ENCODE measurements around the gene CCDC185. TPM values are rescaled to one million over a fixed set of nuclear protein-coding genes. Genes with fewer than 3 reads are reported as not detected.

The CCDC185 gene
- not detected for polyA plus RNA-seq

DNA sequence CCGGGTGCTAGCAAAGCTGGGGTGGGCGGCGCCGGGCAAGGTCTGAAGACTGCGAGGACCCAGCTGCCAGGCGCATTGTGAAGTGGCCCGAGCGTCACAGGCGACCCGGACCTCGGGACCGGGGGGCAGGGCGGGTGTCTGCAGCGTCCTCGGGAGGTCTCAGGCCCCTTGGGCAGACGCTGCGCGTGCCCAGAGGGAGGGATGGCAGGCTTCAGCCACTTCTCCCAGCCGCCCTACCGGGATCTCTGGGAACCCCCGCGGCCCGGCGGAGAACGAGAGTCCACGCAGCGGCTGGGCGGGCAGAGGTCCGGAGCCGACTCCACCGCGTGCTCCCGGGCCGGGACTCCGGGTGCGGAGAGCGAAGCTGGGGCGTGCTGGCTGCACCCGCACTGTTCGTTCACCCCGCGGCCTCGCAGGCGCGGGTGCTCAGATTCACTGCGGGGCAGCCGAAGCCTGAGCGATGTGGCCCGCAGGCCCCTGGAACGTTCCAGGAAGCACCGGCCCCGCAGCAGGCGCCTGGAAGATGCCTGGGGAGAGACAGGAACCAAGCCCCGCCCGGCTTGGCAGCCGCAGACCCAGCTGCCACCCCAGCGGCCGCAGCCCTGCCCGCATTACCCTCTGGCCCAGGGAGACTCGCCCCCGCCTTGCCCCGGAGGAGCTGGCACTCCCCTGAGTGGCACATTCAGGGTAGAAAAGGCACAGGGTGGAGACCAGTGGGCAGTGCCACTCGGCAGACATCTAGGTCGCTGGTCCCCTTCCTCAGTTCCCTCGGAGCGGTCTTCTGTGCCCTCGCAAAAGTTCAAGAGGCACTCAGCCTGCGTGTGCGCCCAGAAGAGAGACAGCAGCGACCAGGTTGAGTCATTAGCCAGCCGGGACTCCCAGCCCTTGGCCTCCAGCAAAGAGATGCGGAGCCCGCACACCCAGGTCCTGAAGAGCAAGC is at the start of gene CCDC185:
Gene CCDC185, plus strand, starts transcription at position 141 of the 940 bp plus-strand sequence. Its CDS starts 61 bp downstream, at position 202.
- WGBS, 3 donors: 19 to 36% (median 26%) methylated on average over 61 to 73 of the region's 73 CpGs
- no peak within 1 kb of the TSS for H3K27ac ChIP-seq (ENCODE audit: low read depth, low read length)

DNA sequence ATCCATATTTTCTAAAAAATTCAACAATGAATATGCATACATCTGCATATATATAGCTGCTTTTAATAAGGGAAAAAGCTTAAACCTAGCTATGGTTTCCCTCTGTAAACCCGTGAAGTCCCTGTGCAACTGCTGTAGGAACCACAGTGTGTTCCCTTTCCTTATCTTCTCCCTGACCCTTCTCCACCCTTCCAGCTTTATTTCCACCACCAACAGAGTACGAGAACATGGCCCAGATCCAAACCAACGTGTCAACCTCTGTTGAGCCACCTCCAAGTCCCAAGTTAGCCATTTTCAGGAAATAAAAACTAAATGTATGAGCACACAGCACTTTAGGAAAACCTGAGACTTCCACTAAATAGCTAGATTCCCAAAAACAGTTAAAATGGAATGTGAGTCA is 49.5 kb upstream of the CCDC185 start:
- no peak overlapping the region for H3K27ac ChIP-seq (ENCODE audit: low read depth, low read length)
- WGBS, 3 donors: 25 to 34% (median 27%) methylated on average over 3 of the region's 3 CpGs

DNA sequence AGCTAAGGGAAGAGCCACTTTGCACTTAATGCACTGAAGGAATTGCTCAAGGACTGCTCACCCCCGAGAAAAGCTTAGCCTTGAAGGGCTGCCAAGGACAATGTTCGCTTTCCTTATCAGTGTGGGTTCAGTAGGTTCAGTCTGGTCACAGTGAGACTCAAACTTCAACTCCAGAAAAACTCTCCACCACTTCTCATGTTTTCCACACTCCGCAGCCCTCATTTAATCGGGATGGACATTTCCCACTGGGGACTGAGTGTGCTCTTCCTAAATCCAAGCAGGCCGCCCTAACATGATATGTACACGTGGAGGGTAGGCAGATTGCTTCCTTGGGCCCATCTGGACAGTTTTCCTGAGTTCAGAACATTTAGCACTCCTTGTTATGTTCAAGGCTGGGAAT is 48.7 kb upstream of the CCDC185 start:
- WGBS, 3 donors: 39 to 67% (median 57%) methylated on average over 6 of the region's 6 CpGs

DNA sequence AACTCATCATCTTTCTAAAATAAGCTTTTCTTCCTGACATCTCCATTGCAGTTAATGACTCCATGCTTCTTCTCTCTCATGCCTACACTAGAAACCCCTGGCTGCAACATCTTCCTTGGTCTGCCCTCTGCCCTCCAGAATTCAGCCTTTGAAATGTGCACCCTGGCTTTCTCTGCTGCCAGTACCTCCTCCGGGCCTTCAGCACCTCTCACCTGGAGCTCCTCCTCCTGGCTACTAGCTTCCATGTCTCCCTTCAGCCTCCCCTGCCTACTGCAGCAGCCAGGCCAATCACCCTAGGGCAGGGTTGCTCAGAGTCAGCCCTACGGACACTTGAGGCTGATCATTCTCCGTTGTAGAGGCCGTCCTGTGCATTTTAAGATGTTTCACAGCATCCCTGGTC is 47.5 kb upstream of the CCDC185 start:
- H3K27ac ChIP-seq (ENCODE audit: low read depth, low read length): no peak overlapping the region
- 77 to 83% (median 83%) methylated on average over 4 of the region's 4 CpGs for WGBS, 3 donors

More for the DNA sequence above, 48.7 kb upstream of the CCDC185 start:
- H3K27ac ChIP-seq (ENCODE audit: low read depth, low read length): no peak overlapping the region

DNA sequence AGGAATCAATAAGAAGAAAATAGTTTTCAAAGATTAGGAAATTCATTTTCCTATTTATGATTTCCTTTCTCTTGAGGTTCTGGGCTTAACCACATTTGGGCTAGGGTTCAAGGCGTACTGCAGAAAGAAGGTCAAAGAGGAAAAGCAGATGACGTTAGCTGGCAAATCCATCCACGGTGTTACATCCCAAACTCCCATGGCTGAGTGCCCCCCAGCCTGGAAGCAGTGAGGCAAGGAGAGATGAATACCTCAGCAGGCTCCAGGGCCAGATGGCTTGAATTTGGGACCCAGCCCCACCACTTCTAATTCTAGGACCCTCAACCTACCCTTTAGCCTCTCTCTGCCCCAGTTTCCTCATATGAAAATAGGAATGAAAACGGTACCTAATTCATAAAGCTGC is 46.9 kb upstream of the CCDC185 start:
- 81 to 88% (median 85%) methylated on average over 4 of the region's 4 CpGs for whole genome bisulfite sequencing, 3 donors
- no peak overlapping the region for H3K27ac ChIP-seq (ENCODE audit: low read depth, low read length)

DNA sequence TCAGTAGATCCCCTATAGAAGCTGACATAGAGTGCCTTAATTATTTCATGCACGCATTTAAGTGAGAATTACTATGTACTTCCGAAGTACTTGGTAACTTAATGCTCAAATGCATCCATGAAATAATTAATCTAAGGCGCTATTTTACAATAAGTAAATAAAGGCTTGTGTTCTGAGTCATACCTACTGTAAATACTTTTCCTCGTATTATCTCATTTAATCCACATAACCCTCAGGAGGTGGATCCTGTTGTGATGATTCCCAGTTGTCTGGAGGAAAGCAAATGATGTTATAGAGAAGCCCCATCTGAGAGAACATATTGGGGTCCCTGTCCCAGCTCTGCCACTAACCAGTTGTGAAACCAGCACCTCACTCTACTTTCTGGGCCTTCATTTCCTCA is 45.6 kb upstream of the CCDC185 start:
- no peak overlapping the region for H3K27ac ChIP-seq (ENCODE audit: low read depth, low read length)
- 84 to 96% (median 94%) methylated on average over 4 of the region's 4 CpGs for WGBS, 3 donors

DNA sequence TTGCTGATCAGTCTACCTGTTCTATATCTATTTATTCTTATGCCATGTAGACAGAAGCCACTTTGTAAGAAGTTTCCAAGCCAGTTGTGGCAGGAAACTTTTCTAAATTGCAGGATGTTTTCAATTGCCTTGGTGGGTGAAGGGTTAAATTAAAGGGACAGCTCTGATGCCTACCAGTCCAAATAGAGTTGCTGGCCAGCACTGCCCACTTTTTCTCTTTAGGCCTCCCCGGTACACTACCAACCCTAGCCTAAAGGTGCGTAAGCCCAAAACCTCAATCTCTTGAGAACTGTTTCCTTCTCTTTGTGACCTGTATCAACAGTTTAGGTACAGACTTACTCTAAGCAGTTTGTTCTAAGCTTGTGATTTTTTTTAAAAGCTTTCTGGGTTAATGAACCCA is 44.8 kb upstream of the CCDC185 start:
- 80 to 89% (median 81%) methylated on average over 2 of the region's 2 CpGs for WGBS, 3 donors
- no peak overlapping the region for H3K27ac ChIP-seq (ENCODE audit: low read depth, low read length)

DNA sequence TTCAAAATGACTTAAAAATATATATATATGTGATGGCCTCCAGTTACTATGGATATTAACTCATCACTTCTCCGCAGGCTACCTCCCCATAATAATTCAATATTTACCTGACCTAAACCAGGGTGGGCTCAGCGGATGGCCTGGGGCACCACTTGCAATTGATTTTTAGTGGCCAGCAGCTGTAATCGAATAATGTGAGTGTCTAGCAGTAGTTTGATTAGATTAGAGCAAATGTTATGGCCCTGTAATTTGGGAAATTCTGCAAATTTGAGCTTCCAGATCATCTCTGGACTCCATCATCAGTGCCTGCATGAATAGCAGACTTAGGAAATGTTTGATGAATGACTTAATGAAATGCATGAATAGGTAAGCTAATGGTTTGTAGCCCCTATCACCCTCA is 44.0 kb upstream of the CCDC185 start:
- no peak overlapping the region for H3K27ac ChIP-seq (ENCODE audit: low read depth, low read length)
- 95 to 97% (median 96%) methylated on average over 3 of the region's 3 CpGs for WGBS, 3 donors

DNA sequence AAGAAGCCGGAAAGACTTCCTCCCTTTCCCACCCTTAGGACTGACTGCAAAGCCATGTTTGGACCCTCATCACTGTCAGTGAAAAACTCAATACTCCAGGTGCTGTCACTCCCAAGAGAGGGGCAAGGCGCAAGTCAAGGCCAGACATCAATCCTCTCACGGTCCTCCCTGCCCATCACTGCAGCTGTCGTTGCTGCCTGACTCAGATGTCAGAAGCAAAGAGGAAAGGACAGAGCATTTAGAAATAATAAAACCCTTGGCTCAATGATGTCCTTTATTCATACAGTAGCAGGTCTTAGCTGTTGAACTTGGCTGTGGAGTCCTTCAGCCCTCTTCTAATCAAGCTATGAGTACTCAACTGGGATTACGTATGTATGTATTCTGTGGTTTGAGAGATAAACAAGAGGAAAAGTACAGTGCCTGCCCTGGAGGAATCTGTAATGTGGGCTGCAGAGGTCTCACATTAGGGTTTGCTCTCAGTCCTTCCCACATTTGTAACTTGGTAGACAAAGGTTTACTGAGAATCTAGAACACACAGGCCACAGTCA is 42.8 kb upstream of the CCDC185 start:
- 59 to 85% (median 82%) methylated on average over 5 of the region's 5 CpGs for WGBS, 3 donors

DNA sequence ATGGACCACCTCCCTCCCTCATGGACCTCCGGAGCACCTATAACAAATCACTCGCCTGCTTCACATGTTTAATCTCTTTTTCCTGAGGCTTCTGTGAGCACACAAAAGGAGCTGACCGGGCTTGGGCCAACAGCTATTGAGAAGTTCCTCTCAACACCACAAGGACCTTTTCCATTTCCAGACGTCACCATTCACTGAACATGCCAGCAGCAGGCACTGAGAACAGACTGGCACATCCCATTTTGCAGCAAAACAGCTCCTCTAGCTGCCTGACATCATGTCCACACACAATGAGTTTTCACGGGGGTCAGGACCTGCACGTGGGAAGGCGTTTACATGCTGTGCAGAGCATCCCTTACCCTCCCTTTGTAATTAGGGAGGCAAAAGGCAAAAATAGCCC is 40.3 kb upstream of the CCDC185 start:
- H3K27ac ChIP-seq (ENCODE audit: low read depth, low read length): no peak overlapping the region
- 55 to 76% (median 60%) methylated on average over 7 of the region's 7 CpGs for WGBS, 3 donors

More for the DNA sequence above, 42.8 kb upstream of the CCDC185 start:
- no peak overlapping the region for H3K27ac ChIP-seq (ENCODE audit: low read depth, low read length)

DNA sequence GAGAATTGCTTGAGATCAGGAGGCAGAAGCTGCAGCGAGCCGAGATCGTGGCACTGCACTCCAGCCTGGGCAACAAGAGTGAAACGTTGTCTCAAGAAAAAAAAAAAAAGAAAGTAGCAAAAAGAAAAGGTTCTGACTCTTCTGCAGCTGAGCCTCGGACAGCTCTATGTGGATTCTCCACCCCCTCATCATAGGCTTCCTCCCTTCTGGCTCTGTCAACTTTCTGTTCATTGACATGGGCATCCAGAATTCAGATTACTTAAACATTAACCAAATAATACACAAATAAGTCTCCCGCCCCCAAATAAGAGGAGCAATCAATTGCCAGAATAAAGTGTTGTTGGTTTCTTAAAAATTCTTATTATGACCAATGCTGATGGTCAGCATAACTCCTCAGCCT is 39.3 kb upstream of the CCDC185 start:
- H3K27ac ChIP-seq (ENCODE audit: low read depth, low read length): no peak overlapping the region

DNA sequence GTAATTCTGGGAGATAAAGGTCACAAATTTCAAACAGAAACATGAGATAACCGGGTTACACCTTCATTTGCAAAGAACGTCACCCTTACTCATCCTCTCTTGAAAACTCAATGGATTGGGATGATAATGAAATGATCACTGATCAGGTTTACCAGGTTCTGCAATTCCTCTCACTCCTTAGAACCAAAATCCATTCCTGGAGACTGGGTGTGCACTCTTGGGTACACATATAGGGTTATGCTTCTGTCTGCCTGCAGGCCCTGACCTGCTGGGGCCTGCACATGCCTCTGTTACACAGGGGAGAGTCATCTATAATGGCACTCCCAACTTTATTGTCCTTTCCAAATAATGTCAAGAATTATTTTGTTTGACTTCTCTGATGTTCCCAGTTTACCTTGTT is 37.5 kb upstream of the CCDC185 start:
- 87 to 89% (median 88%) methylated on average over 2 of the region's 2 CpGs for WGBS, 3 donors

More for the DNA sequence above, 39.3 kb upstream of the CCDC185 start:
- WGBS, 3 donors: 67 to 70% (median 69%) methylated on average over 6 of the region's 6 CpGs

DNA sequence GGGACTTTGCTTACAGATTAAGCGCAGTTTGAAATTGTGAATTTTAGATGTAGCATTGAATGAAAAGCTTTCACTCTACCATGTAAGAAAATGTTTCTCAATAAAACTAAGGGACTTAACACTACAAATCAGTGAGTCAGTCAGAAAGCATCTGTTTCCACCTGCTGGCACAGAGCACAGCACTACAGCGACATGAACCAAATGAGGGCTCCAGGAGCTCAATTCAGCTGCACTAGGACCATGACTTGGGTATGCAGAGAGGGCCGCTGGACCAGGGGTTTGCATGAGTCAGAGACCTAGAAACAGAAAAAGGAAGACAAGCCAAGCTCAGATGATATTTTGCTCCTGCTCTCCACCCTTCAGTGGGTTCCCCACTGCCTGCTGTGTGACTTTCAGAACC is 34.4 kb upstream of the CCDC185 start:
- no peak overlapping the region for H3K27ac ChIP-seq (ENCODE audit: low read depth, low read length)
- 88 to 96% (median 89%) methylated on average over 3 of the region's 3 CpGs for WGBS, 3 donors

More for the DNA sequence above, 37.5 kb upstream of the CCDC185 start:
- no peak overlapping the region for H3K27ac ChIP-seq (ENCODE audit: low read depth, low read length)

DNA sequence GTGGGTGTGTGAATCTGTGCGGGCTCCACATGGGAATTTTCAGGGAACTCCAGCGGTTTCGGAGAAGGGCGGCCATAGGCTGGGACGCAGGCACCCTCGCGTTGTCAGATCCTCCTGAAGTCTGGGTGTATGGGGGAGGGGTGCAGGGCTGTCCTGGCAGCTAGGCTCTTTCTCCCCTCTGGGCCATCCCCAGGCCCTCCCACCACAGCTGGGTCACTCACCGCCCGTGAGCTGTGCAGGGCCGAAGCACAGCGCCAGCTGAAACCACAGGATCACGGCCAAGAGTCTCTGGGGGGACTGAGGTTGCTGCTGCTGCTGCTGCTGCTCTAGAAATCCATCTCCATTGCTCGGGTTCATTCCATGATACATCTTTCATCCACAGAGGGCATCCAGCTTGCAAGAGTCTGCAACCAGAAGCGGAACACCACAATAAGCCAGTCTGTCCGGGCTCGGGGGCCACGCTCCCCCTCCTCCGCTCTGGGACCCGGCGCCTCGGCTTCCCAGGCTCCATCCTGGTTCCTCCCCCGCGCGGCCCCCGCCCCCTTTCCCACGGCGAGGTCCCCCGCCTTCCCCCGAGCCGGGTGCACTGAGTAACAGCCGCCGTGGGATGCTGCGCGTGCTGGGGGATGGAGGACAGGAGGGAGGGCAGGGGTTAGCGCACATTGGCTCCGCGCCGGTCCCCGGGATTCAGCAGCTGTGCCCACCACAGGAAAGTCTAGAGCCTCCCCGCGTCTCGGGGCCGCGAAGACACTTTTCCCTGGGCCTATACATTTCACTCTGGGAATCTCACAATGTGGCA is 30.0 kb upstream of the CCDC185 start:
- no peak overlapping the region for H3K27ac ChIP-seq (ENCODE audit: low read depth, low read length)
- 1 to 5% (median 2%) methylated on average over 32 to 44 of the region's 44 CpGs for WGBS, 3 donors

DNA sequence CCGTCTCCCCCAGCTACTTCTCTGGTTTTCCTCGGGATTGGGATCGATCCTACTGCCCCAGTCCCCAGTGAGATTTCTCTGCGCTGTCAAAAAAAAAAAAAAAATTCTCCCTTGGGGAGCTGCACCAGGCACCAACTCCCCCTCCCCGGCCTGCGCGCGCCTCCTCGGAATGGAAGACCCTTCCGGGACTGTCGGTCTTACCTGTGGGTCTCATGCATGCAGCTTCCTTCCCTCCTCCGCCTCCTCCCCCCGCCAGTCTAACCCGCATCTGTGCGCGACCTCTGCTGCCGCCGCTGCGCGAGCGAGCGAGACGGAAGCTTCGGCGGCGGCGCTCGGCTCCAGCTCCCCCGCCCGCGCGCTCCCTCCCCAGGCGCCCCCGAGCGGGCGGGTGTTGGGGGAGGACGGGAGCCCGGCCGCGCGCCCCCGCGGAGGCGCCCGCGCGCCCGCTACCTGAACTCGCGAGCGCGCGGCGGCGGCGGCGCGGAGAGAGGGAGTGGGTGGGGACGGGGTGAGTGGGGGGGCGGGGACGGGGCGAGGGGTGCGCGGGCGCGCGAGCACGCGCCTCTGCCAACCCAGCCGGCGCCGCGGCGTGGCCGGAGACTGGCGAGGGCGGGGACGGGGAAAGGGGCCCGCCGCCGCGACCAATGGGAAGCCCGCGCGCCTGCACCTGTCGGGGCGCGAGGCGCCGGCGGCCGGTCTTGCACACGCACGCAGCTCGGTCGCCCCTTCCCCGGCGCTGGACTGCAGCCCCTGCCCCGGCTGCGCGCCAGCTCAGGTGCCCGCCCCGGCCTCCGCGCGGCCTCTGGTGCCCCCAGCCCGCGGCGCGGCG is 29.1 kb upstream of the CCDC185 start, which contains the start of gene SUSD4:
Gene SUSD4, minus strand, starts transcription at position 321 of the 829 bp plus-strand sequence. CDS start 751 bp downstream, outside the sequence.
- 0 to 3% (median 1%) methylated on average over 63 to 109 of the region's 111 CpGs for WGBS, 3 donors
- H3K27ac ChIP-seq (ENCODE audit: low read depth, low read length): no peak within 1 kb of the TSS

DNA sequence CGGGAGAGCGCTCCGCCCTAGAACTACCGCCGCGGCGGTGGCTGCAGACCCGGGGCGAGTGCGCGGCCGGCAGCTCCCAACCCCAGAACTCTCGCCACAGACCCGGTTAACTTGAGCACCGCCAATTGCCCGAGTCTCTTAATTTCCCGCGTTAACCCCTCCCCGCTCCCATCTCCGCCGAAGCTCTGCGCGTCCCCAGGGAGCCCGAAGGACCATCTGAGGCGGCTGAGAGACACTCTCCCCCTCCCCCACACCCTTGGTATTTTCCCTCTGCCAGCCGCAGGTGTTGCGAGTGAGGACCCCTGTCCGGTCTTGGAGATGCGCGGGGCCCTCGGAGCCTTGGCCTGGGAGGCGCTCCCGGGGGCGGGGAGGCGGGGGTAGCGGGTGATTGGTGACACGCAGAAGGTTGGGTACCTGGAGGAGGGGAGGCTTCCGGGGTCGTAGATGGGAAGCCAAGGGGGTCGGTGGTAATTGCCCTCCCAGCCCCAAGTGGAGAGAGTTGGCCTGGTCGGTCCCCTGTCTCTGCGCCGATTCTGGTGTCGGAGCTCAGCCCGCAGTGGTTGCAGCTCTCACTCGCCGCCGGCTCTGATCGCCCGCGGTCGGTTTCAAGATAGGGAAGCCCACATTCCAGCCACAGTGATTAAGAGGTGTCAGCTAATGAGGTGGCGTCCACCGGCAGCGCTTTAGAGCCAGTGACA is 28.4 kb upstream of the CCDC185 start:
- H3K27ac ChIP-seq (ENCODE audit: low read depth, low read length): no peak overlapping the region
- 1 to 3% (median 2%) methylated on average over 41 to 55 of the region's 55 CpGs for WGBS, 3 donors

DNA sequence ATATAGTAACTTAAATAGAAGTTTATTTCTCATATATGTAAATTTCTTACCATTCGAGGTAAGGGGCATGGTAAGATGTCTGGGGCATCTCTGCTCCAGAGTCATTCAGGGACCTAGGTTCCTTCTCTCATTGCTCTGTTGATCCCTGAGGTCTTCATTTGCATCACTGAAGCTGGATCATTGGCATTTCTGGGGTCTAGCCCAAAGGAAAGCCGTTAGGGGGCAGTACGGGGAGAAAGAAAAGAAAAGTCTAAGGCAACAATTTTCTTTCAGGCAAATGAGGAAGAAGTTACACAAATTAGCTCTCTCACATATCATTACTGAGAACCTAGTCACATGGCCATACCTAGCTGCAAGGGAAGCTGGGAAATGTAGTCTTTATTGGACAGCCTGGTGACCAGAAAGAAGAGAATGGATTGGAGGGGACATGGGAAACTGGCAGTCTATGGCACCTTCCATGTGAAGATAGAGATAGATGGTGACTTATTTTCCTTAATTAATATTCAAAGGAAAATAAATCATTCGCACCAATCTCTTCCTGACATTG is 19.1 kb upstream of the CCDC185 start:
- 76 to 82% (median 82%) methylated on average over 4 of the region's 4 CpGs for whole genome bisulfite sequencing, 3 donors
- no peak overlapping the region for H3K27ac ChIP-seq (ENCODE audit: low read depth, low read length)

Data from adipose tissue (tissue), 3 donors.